Suprapubic skin (tissue), 4 donors: ENCODE results near the gene CCDC170.

Source experiments
- CTCF ChIP-seq, 2 donors: fragments of 200-600 bp in 1 of 2; fragments of 450-650 bp in 1 of 2; sonication (generic) in 1 of 2; IDR thresholded peaks; one replicate each; pipeline ENCODE4 v1.5.1; 2016 to 2019; ENCODE audit warnings: antibody characterized with exemption in 2 of 2, mild to moderate bottlenecking in 1 of 2, moderate library complexity in 1 of 2
- POLR2A ChIP-seq, 2 donors: fragments of 450-650 bp; IDR thresholded peaks; one replicate each; pipeline ENCODE4 v1.6.1; 2017; ENCODE audit warnings: antibody characterized with exemption in 2 of 2, mild to moderate bottlenecking in 2 of 2, moderate library complexity in 2 of 2
- POLR2AphosphoS5 ChIP-seq, 3 donors: sonication (generic); formaldehyde crosslinking; IDR thresholded peaks; one replicate each; pipeline ENCODE4 v1.6.1; 2017; ENCODE audit warnings: antibody characterized with exemption in 3 of 3

- TF ChIP-seq CTCF (IDR thresholded peaks at IDR 0.05) (no peak), POLR2AphosphoS5 (IDR thresholded peaks at IDR 0.05) (no peak), POLR2A (IDR thresholded peaks at IDR 0.05) (no peak)
Observed at GRCh38 chr6:151536188-151536479, 42.3 kb downstream of the CCDC170 start.
